Measurements from ENCODE around the gene RTN4R. TPM values are rescaled to one million over a fixed set of nuclear protein-coding genes. Genes with fewer than 3 reads are reported as not detected.
A peak's percentile ranks its signal among the peaks of the same experiment; 100 is the strongest.
"Not testable (repeated sequence)": the region's sequence is repeated elsewhere in the genome, so short reads cannot be mapped to it uniquely, and the experiment has no call there.

Gene RTN4R
- total and polyA plus RNA-seq, 9 of the 15 experiments (the other 6 are each of a cell fraction or from before 2014, with no cell fraction given) = 0.04 to 2.8 (median 1.4) TPM; not detected in 3

GRCh38 chr22:20317402-20318042, 49.4 kb upstream of the RTN4R start (continued):
- peak; percentile 94; the same call in 1 of the 2 replicates for TF ChIP-seq RERE (CRISPR knock-in tag; IDR thresholded peaks at IDR 0.05; ENCODE audit: borderline replicate concordance)
- TF ChIP-seq RAD21 (CRISPR knock-in tag; conservative IDR thresholded peaks at IDR 0.05 in 1 of 2, IDR thresholded peaks at IDR 0.05 in 1 of 2) = peak in 1 of 2 experiments; percentile 74; a peak in 3 of 4 replicates
- 0 out of 4 replicates have a peak, but pooled peaks of 1 of the 2 experiments have one; percentile 80 for TF ChIP-seq ARNT (IDR thresholded peaks at IDR 0.05)
- 0 out of 2 replicates have a peak, but pooled peaks have one; percentile 32 for TF ChIP-seq ATF6 (CRISPR knock-in tag; IDR thresholded peaks at IDR 0.05)
- not testable (repeated sequence) for TF ChIP-seq CREB1 (IDR thresholded peaks at IDR 0.05)
- TF ChIP-seq CREB1 (CRISPR knock-in tag; IDR thresholded peaks at IDR 0.05) = 0 out of 2 replicates have a peak, but pooled peaks have one; percentile 39
- 0 out of 2 replicates have a peak, but pooled peaks have one; percentile 63 for TF ChIP-seq ZBTB1 (CRISPR knock-in tag; IDR thresholded peaks at IDR 0.05; ENCODE audit: borderline replicate concordance, low read depth)
- peak; percentile 26; the same call in 1 of the 2 replicates for TF ChIP-seq GATA2 (CRISPR knock-in tag; IDR thresholded peaks at IDR 0.05)
- peak; percentile 47 for TF ChIP-seq L3MBTL2 (IDR thresholded peaks at IDR 0.05)
- TF ChIP-seq MAX (CRISPR knock-in tag; IDR thresholded peaks at IDR 0.05) = peak; percentile 66
- TF ChIP-seq DMBX1 (CRISPR knock-in tag; IDR thresholded peaks at IDR 0.05; ENCODE audit: borderline replicate concordance) = 0 out of 2 replicates have a peak, but pooled peaks have one; percentile 19
- 0 out of 2 replicates have a peak, but pooled peaks have one; percentile 14 for TF ChIP-seq ZNF76 (CRISPR knock-in tag; IDR thresholded peaks at IDR 0.05; ENCODE audit: borderline replicate concordance)
- TF ChIP-seq NEUROD1 (IDR thresholded peaks at IDR 0.05; ENCODE audit: borderline replicate concordance, low read depth, low read length, partially characterized antibody) = peak; percentile 34
- peak; percentile 51 for TF ChIP-seq SMC3 (conservative IDR thresholded peaks at IDR 0.05; ENCODE audit: insufficient read depth, low read depth, low read length)
- TF ChIP-seq FOXA3 (CRISPR knock-in tag; conservative IDR thresholded peaks at IDR 0.05 in 1 of 2, IDR thresholded peaks at IDR 0.05 in 1 of 2) = peak in 1 of 2 experiments; percentile 67; a peak in 1 of 4 replicates
- peak; percentile 51; the same call in 1 of the 2 replicates for TF ChIP-seq SMARCA5 (IDR thresholded peaks at IDR 0.05)
- 0 out of 2 replicates have a peak, but pooled peaks have one; percentile 25 for TF ChIP-seq DEAF1 (CRISPR knock-in tag; IDR thresholded peaks at IDR 0.05)

Data from K562 (cell line).